ENCODE measurements around the gene GNB1. TPM values are rescaled to one million over a fixed set of nuclear protein-coding genes. Genes with fewer than 3 reads are reported as not detected.
A peak's percentile ranks its signal among the peaks of the same experiment; 100 is the strongest.

Gene GNB1
- total RNA-seq, 2 donors from 2014 or later, result 69.9 to 91.6 TPM

DNA sequence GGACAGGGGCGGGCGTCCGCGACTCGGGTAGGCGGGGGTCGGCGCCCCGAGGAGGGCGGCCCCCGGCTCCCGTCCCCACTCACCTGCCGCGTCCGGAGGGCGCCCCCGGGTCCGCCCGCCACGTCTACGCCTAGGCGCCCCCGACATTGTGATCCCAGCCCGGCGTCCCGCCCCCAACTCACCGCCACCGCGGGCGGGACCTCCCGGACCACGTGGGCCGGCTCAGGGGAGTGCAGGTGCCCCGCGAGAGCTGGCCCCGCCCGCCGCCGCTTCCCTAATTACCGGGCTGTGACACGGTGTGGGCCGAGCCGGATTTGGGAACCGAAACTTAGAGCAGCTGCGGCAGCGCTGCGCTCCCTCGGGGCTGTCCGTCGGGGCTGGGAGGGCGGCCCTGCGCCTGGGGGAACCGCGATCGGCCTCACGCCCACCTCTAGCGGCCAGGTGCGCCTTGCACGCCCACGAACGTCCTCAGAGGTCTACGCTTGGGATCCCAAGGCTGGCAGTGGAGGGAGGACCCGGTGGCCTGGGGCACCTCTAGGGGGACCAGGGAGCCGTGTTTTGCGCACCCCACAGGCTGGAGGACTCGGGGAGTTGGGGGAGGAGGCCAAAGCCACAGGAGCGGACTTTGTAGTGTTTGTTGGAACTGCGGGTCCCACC lies 112.1 kb downstream of the GNB1 start:
- peak; percentile 76 for DNase-seq (ENCODE audit: low spot score)
- Histone ChIP-seq H3K27ac (peak overlapping the region; percentile 95), H3K27me3 (no peaks in the 10 kb centered on the region), H3K4me3 (peak overlapping the region; percentile 77 to 92), H3K9me3 (no peaks in the 10 kb centered on the region), H3K36me3 (no peaks in the 10 kb centered on the region), H3K4me1 (peaks cover 0 to 83% of the 10 kb centered on the region in 2 donors)
- peak in 1 of 2 donors; percentile 18 for TF ChIP-seq CTCF (IDR thresholded peaks at IDR 0.05)

DNA sequence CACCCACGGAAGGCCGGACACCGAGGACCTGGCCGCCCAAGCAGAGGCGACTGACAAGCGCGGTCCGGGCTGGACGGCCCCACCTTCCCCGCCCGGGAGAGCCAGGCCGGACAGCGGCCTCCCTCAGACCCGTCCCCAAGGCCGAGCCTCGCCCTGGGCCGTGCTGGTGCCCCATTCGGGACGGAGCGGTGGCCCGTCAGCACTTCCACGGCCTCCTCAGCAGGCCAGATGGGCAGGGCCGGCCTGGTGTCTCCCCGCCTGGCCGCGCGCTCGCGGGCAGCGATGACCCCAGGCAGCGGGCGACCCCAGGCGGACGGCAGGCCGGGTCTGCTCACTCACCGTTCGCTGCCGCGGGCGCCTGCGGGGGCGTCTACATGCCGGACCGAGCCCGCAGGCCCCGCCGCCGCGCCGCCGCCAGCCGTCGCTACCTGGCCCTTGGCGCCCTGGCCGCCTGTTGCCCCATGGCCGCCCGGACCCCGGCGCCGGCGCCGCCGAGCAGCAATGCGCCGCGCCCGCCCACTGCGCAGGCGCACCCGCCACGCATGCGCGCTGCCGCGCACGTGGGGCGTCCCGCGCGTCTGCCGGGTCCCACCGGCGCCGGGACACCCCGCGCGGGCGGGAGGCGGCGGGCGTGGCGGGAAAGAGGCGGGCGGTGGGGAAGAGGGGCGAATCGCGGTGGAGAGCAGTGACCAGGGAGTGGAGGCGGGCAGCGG lies 112.8 kb downstream of the GNB1 start, which contains the start of gene NADK:
TSS of gene NADK (minus strand) at position 521 of the 713 bp plus-strand sequence. CDS start 13,064 bp downstream, outside the sequence.
- DNase-seq (ENCODE audit: low spot score), result no peak
- Histone ChIP-seq H3K27ac (peak within 1 kb of the TSS; percentile 95), H3K36me3 (no peaks in the 10 kb centered on the region), H3K4me3 (peak within 1 kb of the TSS; percentile 77 to 92), H3K27me3 (no peaks in the 10 kb centered on the region), H3K9me3 (no peaks in the 10 kb centered on the region), H3K4me1 (peaks cover 0 to 77% of the 10 kb centered on the region in 2 donors)
- no peak for TF ChIP-seq CTCF (IDR thresholded peaks at IDR 0.05)

GRCh38 chr1:1777583-1777899 lies 113.3 kb downstream of the GNB1 start:
- Histone ChIP-seq H3K4me1 (peaks cover 0 to 72% of the 10 kb centered on the region in 2 donors), H3K27ac (peak overlapping the region; percentile 95), H3K4me3 (peak overlapping the region; percentile 77 to 92), H3K27me3 (no peaks in the 10 kb centered on the region), H3K9me3 (no peaks in the 10 kb centered on the region), H3K36me3 (peaks cover 3% of the 10 kb centered on the region)
- TF ChIP-seq CTCF (IDR thresholded peaks at IDR 0.05), result no peak
- DNase-seq (ENCODE audit: low spot score), result peak; percentile 77

DNA sequence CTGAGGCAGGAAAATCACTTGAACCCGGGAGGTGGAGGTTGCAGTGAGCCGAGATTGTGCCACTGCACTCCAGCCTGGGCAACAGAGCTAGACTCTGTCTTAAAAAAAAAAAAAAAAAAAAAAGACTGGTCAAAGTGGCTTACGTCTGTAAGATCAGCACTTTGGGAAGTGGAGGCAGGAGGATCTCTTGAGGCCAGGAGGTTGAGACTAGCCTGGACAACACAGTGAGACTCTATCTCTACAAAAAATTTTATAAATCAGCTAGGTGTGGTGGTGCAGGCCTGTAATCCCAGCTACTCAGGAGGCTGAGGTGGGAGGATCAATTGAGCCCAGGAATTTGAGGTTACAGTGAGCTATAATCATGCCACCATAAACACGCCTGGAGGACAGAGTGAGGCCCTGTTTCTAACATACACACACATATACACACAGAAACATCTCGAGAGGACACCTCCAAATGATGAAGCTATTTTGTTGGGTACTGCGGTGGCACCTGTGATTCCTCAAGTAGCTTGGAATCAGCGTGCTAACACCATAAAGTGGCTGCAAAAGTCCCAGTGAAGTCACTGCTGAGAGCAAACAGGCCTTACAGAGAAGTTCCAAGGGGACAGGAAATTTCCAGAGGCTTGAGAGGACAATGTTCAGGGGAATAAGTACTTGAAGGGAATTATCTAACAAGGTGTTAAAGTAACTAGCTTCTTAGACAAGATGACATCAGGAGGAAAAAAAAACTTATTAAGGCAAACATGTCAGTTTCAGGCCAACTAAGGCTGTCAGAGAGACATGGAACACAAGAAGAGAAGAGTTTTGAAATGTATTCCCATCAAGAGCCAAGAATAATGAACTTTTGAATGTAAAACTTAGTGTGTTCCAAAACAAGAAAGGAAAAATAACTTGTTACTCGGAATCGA lies 114.0 kb downstream of the GNB1 start:
- H3K27ac ChIP-seq, result peak overlapping the region; percentile 95
- peak overlapping the region; percentile 77 to 92 for H3K4me3 ChIP-seq
- no peaks in the 10 kb centered on the region for H3K27me3 ChIP-seq
- H3K4me1 ChIP-seq, result peaks cover 0 to 66% of the 10 kb centered on the region in 2 donors
- no peak for TF ChIP-seq CTCF (IDR thresholded peaks at IDR 0.05)
- no peak for DNase-seq (ENCODE audit: low spot score)
- H3K9me3 ChIP-seq, result no peaks in the 10 kb centered on the region
- H3K36me3 ChIP-seq, result peaks cover 9% of the 10 kb centered on the region

GRCh38 chr1:1775327-1776226 lies 115.3 kb downstream of the GNB1 start:
- Histone ChIP-seq H3K27ac (peak overlapping the region; percentile 95), H3K4me3 (no peak overlapping the region), H3K4me1 (peaks cover 0 to 52% of the 10 kb centered on the region in 2 donors), H3K36me3 (peaks cover 18% of the 10 kb centered on the region), H3K9me3 (peaks cover 4 to 9% of the 10 kb centered on the region in 2 donors), H3K27me3 (no peaks in the 10 kb centered on the region)
- no peak for TF ChIP-seq CTCF (IDR thresholded peaks at IDR 0.05)
- no peak for DNase-seq (ENCODE audit: low spot score)
